Measurements from ENCODE around the gene HOXD11. TPM values are rescaled to one million over a fixed set of nuclear protein-coding genes. Genes with fewer than 3 reads are reported as not detected.

Gene HOXD11
- total and polyA plus RNA-seq, 4 donors = 0.29 TPM; not detected in 3

- Histone ChIP-seq H3K36me3 (ENCODE audit: control insufficient read depth in 1 of 2, insufficient read depth in 2 of 2, low read length in 1 of 2) (no peaks in the 10 kb centered on the region), H3K4me1 (ENCODE audit: control insufficient read depth in 1 of 2, insufficient read depth in 2 of 2, low read length in 2 of 2) (no peaks in the 10 kb centered on the region), H3K27me3 (ENCODE audit: control insufficient read depth in 1 of 2, insufficient read depth in 2 of 2, low read length in 1 of 2) (no peaks in the 10 kb centered on the region), H3K27ac (ENCODE audit: low read depth in 1 of 2, low read length in 2 of 2) (no peak overlapping the region), H3K4me3 (ENCODE audit: low read length in 2 of 2) (no peak overlapping the region), H3K9me3 (ENCODE audit: control insufficient read depth, low read length) (no peaks in the 10 kb centered on the region)
- 62 to 81% methylated on average over 48 of the region's 48 CpGs for WGBS, 2 donors
- DNase-seq (peak in 1 of 2 donors; percentile 66), ATAC-seq (ENCODE audit: low FRiP score) (peak; percentile 14)
- intact Hi-C loops (cut with DNase I) = no loop called here
Observed at GRCh38 chr2:176152350-176153181, 45.5 kb downstream of the HOXD11 start.

GRCh38 chr2:176154576-176155252 lies 47.6 kb downstream of the HOXD11 start:
- Histone ChIP-seq H3K36me3 (ENCODE audit: control insufficient read depth in 1 of 2, insufficient read depth in 2 of 2, low read length in 1 of 2) (no peaks in the 10 kb centered on the region), H3K4me1 (ENCODE audit: control insufficient read depth in 1 of 2, insufficient read depth in 2 of 2, low read length in 2 of 2) (no peaks in the 10 kb centered on the region), H3K9me3 (ENCODE audit: control insufficient read depth, low read length) (no peaks in the 10 kb centered on the region), H3K27ac (ENCODE audit: low read depth in 1 of 2, low read length in 2 of 2) (no peak overlapping the region), H3K27me3 (ENCODE audit: control insufficient read depth in 1 of 2, insufficient read depth in 2 of 2, low read length in 1 of 2) (no peaks in the 10 kb centered on the region), H3K4me3 (ENCODE audit: low read length in 2 of 2) (no peak overlapping the region)
- WGBS, 2 donors = 87 to 94% methylated on average over 11 of the region's 11 CpGs
- no peak for DNase-seq
- intact Hi-C loops (cut with DNase I) = no loop called here
- no peak for ATAC-seq (ENCODE audit: low FRiP score)

DNA sequence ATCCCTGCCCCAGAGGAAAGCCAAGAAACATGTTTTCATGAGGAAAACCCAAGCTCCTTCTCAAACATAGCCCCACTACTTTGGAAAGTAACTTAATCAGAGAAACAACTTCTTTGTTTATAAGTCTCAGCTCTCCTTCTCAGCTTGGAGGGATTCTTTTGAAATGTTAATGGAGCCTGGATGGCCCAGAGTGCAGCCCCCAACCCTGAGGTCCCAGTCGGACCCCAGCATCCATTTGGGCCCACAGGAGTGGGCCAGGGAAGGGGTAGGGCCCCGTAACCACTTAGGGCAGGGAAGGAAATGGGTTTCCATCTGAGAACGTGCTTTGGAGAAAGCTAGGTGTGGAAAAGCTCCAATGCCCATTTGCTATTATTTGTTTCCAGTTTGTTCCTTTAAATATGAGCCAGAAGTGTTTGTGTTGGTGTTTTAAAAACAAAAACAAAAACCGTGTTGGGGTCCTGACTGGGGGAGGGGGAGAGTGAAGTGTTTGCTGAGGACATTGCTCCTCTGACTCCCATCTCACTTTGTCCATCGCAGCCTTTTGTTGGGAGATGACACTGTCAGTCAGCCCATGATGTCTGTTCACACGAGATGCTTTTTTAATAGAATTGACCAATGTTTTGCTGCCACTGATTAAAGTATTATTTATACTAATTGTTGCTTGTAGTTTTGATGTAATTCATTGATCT lies 48.4 kb downstream of the HOXD11 start:
- no peaks in the 10 kb centered on the region for H3K27me3 ChIP-seq (ENCODE audit: control insufficient read depth in 1 of 2, insufficient read depth in 2 of 2, low read length in 1 of 2)
- intact Hi-C loops (cut with DNase I) = no loop called here
- no peak overlapping the region for H3K27ac ChIP-seq (ENCODE audit: low read depth in 1 of 2, low read length in 2 of 2)

GRCh38 chr2:176156301-176156806 lies 49.3 kb downstream of the HOXD11 start:
- H3K36me3 ChIP-seq (ENCODE audit: control insufficient read depth in 1 of 2, insufficient read depth in 2 of 2, low read length in 1 of 2) = no peaks in the 10 kb centered on the region
- H3K9me3 ChIP-seq (ENCODE audit: control insufficient read depth, low read length) = no peaks in the 10 kb centered on the region
- ATAC-seq (ENCODE audit: low FRiP score) (no peak), DNase-seq (peak in 1 of 2 donors; percentile 45)
- H3K4me1 ChIP-seq (ENCODE audit: control insufficient read depth in 1 of 2, insufficient read depth in 2 of 2, low read length in 2 of 2) = no peaks in the 10 kb centered on the region
- no peak overlapping the region for H3K27ac ChIP-seq (ENCODE audit: low read depth in 1 of 2, low read length in 2 of 2)
- 85 to 97% methylated on average over 8 of the region's 8 CpGs for WGBS, 2 donors
- H3K4me3 ChIP-seq (ENCODE audit: low read length in 2 of 2) = no peak overlapping the region
- intact Hi-C loops (cut with DNase I) = no loop called here
- no peaks in the 10 kb centered on the region for H3K27me3 ChIP-seq (ENCODE audit: control insufficient read depth in 1 of 2, insufficient read depth in 2 of 2, low read length in 1 of 2)

More for the DNA sequence above, 48.4 kb downstream of the HOXD11 start:
- DNase-seq = no peak
- no peaks in the 10 kb centered on the region for H3K36me3 ChIP-seq (ENCODE audit: control insufficient read depth in 1 of 2, insufficient read depth in 2 of 2, low read length in 1 of 2)
- 77 to 89% methylated on average over 6 of the region's 6 CpGs for WGBS, 2 donors
- no peak for ATAC-seq (ENCODE audit: low FRiP score)
- no peaks in the 10 kb centered on the region for H3K9me3 ChIP-seq (ENCODE audit: control insufficient read depth, low read length)
- no peaks in the 10 kb centered on the region for H3K4me1 ChIP-seq (ENCODE audit: control insufficient read depth in 1 of 2, insufficient read depth in 2 of 2, low read length in 2 of 2)
- H3K4me3 ChIP-seq (ENCODE audit: low read length in 2 of 2) = no peak overlapping the region

DNA sequence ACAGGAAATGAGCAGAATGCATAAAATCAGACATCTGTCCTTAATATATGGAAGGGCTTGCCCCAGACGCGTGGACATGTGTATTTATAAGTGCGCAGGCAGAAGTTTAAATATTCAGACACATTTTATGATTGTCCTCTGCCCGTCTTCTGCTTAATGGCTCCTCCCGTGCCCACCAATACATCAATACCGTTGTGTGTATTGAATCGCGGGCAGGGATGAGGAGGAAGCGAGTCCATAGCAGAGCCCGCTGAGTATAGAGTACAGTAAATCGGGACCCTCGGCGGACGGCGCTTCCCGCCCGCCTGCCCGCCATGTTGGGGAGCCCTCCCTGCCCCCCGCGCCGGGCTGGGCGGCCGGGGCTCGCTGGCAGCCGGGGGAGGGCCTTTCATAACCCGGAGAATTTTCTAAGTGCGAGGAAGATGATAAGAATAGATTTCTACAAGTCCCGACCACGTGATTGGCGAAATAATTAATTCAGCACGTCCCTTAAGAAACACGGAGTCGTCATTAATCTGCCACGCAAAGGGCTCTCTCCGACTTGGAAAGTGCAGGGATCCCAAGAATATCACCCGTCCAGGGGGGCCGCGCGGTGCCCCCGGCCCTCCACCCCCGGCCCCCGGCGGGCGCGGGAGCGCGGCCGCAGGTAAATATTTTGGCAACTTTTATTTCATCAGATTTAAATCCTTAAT lies 49.9 kb downstream of the HOXD11 start, which contains the start of gene HOXD3:
TSS of gene HOXD3 (plus strand) at position 501 of the 692 bp plus-strand sequence. CDS start 11,808 bp downstream, outside the sequence.
- Histone ChIP-seq H3K27ac (ENCODE audit: low read depth in 1 of 2, low read length in 2 of 2) (no peak within 1 kb of the TSS), H3K36me3 (ENCODE audit: control insufficient read depth in 1 of 2, insufficient read depth in 2 of 2, low read length in 1 of 2) (no peaks in the 10 kb centered on the region), H3K27me3 (ENCODE audit: control insufficient read depth in 1 of 2, insufficient read depth in 2 of 2, low read length in 1 of 2) (no peaks in the 10 kb centered on the region), H3K4me3 (ENCODE audit: low read length in 2 of 2) (no peak within 1 kb of the TSS), H3K4me1 (ENCODE audit: control insufficient read depth in 1 of 2, insufficient read depth in 2 of 2, low read length in 2 of 2) (no peaks in the 10 kb centered on the region), H3K9me3 (ENCODE audit: control insufficient read depth, low read length) (no peaks in the 10 kb centered on the region)
- DNase-seq = peak in 1 of 2 donors; percentile 55
- intact Hi-C loops (cut with DNase I) = no loop called here
- ATAC-seq (ENCODE audit: low FRiP score) = no peak
- 31 to 36% methylated on average over 48 of the region's 48 CpGs for WGBS, 2 donors

- intact Hi-C loops (cut with DNase I) = no loop called here
- no peak overlapping the region for H3K27ac ChIP-seq (ENCODE audit: low read depth in 1 of 2, low read length in 2 of 2)
- DNase-seq (peak in 1 of 2 donors; percentile 72), ATAC-seq (ENCODE audit: low FRiP score) (no peak)
- WGBS, 2 donors = 55 to 72% methylated on average over 43 of the region's 43 CpGs
- H3K36me3 ChIP-seq (ENCODE audit: control insufficient read depth in 1 of 2, insufficient read depth in 2 of 2, low read length in 1 of 2) = no peaks in the 10 kb centered on the region
- no peaks in the 10 kb centered on the region for H3K4me1 ChIP-seq (ENCODE audit: control insufficient read depth in 1 of 2, insufficient read depth in 2 of 2, low read length in 2 of 2)
- H3K9me3 ChIP-seq (ENCODE audit: control insufficient read depth, low read length) = no peaks in the 10 kb centered on the region
- H3K4me3 ChIP-seq (ENCODE audit: low read length in 2 of 2) = no peak overlapping the region
- peaks cover 0 to 2% of the 10 kb centered on the region in 2 donors for H3K27me3 ChIP-seq (ENCODE audit: control insufficient read depth in 1 of 2, insufficient read depth in 2 of 2, low read length in 1 of 2)
Observed at GRCh38 chr2:176157499-176158185, 50.6 kb downstream of the HOXD11 start.

GRCh38 chr2:176158186-176158591 lies 51.1 kb downstream of the HOXD11 start:
- intact Hi-C loops (cut with DNase I) = no loop called here
- 72 to 80% methylated on average over 22 of the region's 22 CpGs for WGBS, 2 donors
- no peak overlapping the region for H3K27ac ChIP-seq (ENCODE audit: low read depth in 1 of 2, low read length in 2 of 2)
- DNase-seq (peak in 1 of 2 donors; percentile 31), ATAC-seq (ENCODE audit: low FRiP score) (no peak)
- no peak overlapping the region for H3K4me3 ChIP-seq (ENCODE audit: low read length in 2 of 2)
- H3K4me1 ChIP-seq (ENCODE audit: control insufficient read depth in 1 of 2, insufficient read depth in 2 of 2, low read length in 2 of 2) = no peaks in the 10 kb centered on the region
- H3K36me3 ChIP-seq (ENCODE audit: control insufficient read depth in 1 of 2, insufficient read depth in 2 of 2, low read length in 1 of 2) = no peaks in the 10 kb centered on the region
- H3K9me3 ChIP-seq (ENCODE audit: control insufficient read depth, low read length) = no peaks in the 10 kb centered on the region
- peaks cover 0 to 2% of the 10 kb centered on the region in 2 donors for H3K27me3 ChIP-seq (ENCODE audit: control insufficient read depth in 1 of 2, insufficient read depth in 2 of 2, low read length in 1 of 2)

Measured in aorta (tissue), 5 donors.